Endothelial cell of umbilical vein (primary cell): Measurements from ENCODE around the gene SMARCD1. TPM values are rescaled to one million over a fixed set of nuclear protein-coding genes. Genes with fewer than 3 reads are reported as not detected.

Source experiments
- BruUV-seq: library from RNA; stranded (reverse); fragments of 400-500 nt; replicated peaks from 2 replicates; lab custom pipeline; 2021; lab: Mats Ljungman, UMichigan
- CTCF ChIA-PET: fragments of 300-600, 350-600 bp; sonication (Branson Sonifier 250); formaldehyde crosslinking; loops from one replicate; lab custom pipeline; 2021; ENCODE audit warnings: antibody characterized with exemption, inconsistent platforms; lab: Charles Lee
- POLR2A ChIA-PET: fragments of 300-600, 350-600 bp; sonication (Branson Sonifier 250); formaldehyde crosslinking; loops from one replicate; lab custom pipeline; 2021; ENCODE audit warnings: antibody characterized with exemption, inconsistent platforms; lab: Charles Lee
- DNase-seq: peaks from one replicate; pipeline ENCODE4 v3.0.0-alpha.2; 2011; ENCODE audit warnings: low read depth, low spot score
- FAIRE-seq: peaks from 2 replicates; lab custom pipeline; 2011; peaks lifted over from hg19 to GRCh38; lab: Jason Lieb, UNC
- H2AFZ ChIP-seq: 2 replicates; pipeline ENCODE4 v1.6.0; 2012; ENCODE audit warnings: low read depth, low read length, control low read depth, inconsistent platforms
- H3K27ac ChIP-seq: 2 replicates; pipeline ENCODE4 v1.5.1; 2011; ENCODE audit warnings: low read depth, mild to moderate bottlenecking, control low read depth, low read length, moderate library complexity; ENCODE audit not compliant: insufficient read depth
- H3K27me3 ChIP-seq, 2 experiments: 2 replicates each; pipeline versions ENCODE4 v1.6.0 to v1.6.1; 2011; ENCODE audit warnings: low read length in 2 of 2, mixed read lengths in 1 of 2; ENCODE audit not compliant: control insufficient read depth in 2 of 2, insufficient read depth in 2 of 2
- H3K36me3 ChIP-seq, 2 experiments: 2 replicates in 1 of 2; 3 replicates in 1 of 2; pipeline ENCODE4 v1.5.1; 2011; ENCODE audit warnings: low read length in 2 of 2, mild to moderate bottlenecking in 1 of 2, moderate library complexity in 1 of 2; ENCODE audit not compliant: control insufficient read depth in 2 of 2, insufficient read depth in 2 of 2; ENCODE audit errors: extremely low read depth in 1 of 2
- H3K4me1 ChIP-seq: 3 replicates; pipeline ENCODE4 v1.5.1; 2011; ENCODE audit warnings: mild to moderate bottlenecking, low read length; ENCODE audit not compliant: control insufficient read depth, insufficient read depth; ENCODE audit errors: extremely low read depth
- H3K4me2 ChIP-seq: 2 replicates; pipeline ENCODE4 v1.6.1; 2011; ENCODE audit warnings: low read length, control low read depth, mixed read lengths; ENCODE audit not compliant: insufficient read depth
- H3K4me3 ChIP-seq, 3 experiments: fragments of 200-600 bp in 1 of 3; sonication (generic), shearing (Covaris generic) in 1 of 3; replicated peaks in 1 of 3; 2 replicates each; pipeline ENCODE4 v1.5.1; 2011 to 2016; ENCODE audit warnings: control low read depth in 3 of 3, low read length in 3 of 3, mild to moderate bottlenecking in 2 of 3, inconsistent platforms in 1 of 3, low read depth in 1 of 3, moderate library complexity in 1 of 3; ENCODE audit not compliant: insufficient read depth in 1 of 3
- H3K79me2 ChIP-seq: 2 replicates; pipeline ENCODE4 v1.6.0; 2012; ENCODE audit warnings: low read length, inconsistent platforms; ENCODE audit not compliant: control insufficient read depth, insufficient read depth
- H3K9ac ChIP-seq: replicated peaks from 2 replicates; pipeline ENCODE3; 2011; ENCODE audit warnings: low read length, control low read depth; ENCODE audit not compliant: insufficient read depth; ENCODE audit errors: extremely low read depth
- H3K9me1 ChIP-seq: replicated peaks from 3 replicates; pipeline ENCODE4 v1.6.0; 2011; ENCODE audit warnings: mild to moderate bottlenecking, low read length; ENCODE audit not compliant: control insufficient read depth, insufficient read depth; ENCODE audit errors: extremely low read depth
- H3K9me3 ChIP-seq: replicated peaks from 2 replicates; pipeline ENCODE4 v1.5.1; 2012; ENCODE audit warnings: low read length, inconsistent platforms; ENCODE audit not compliant: control insufficient read depth, insufficient read depth
- H4K20me1 ChIP-seq: replicated peaks from 2 replicates; pipeline ENCODE3; 2011; ENCODE audit warnings: mild to moderate bottlenecking, low read length; ENCODE audit not compliant: control insufficient read depth, insufficient read depth; ENCODE audit errors: extremely low read depth
- EZH2 ChIP-seq: IDR thresholded peaks from 2 replicates; pipeline ENCODE4 v1.6.1; 2012; ENCODE audit warnings: borderline replicate concordance, low read depth, mild to moderate bottlenecking, moderate library complexity, low read length, inconsistent platforms; ENCODE audit not compliant: severe bottlenecking
- FOS ChIP-seq: IDR thresholded peaks from 2 replicates; pipeline ENCODE4 v1.6.1; 2011; ENCODE audit warnings: mild to moderate bottlenecking, low read length, moderate library complexity, borderline replicate concordance; ENCODE audit not compliant: insufficient read depth
- GATA2 ChIP-seq: IDR thresholded peaks from 2 replicates; pipeline ENCODE4 v1.7.0; 2011; ENCODE audit warnings: low read depth, mild to moderate bottlenecking, moderate library complexity, mixed read lengths, low read length; ENCODE audit not compliant: insufficient read length, insufficient read depth
- JUN ChIP-seq: IDR thresholded peaks from 2 replicates; pipeline ENCODE4 v1.6.1; 2011; ENCODE audit warnings: borderline replicate concordance, low read depth; ENCODE audit not compliant: insufficient read length, insufficient read depth
- MYC ChIP-seq: IDR thresholded peaks from one replicate; pipeline ENCODE4 v1.6.1; 2011; ENCODE audit warnings: mild to moderate bottlenecking, low read depth, low read length
- POLR2A ChIP-seq: IDR thresholded peaks from 2 replicates; pipeline ENCODE4 v1.6.1; 2012; ENCODE audit warnings: low read depth, mild to moderate bottlenecking, control low read depth, low read length
- POLR2AphosphoS5 ChIP-seq: IDR thresholded peaks from 2 replicates; pipeline ENCODE4 v1.6.1; 2012; ENCODE audit warnings: low read depth, mild to moderate bottlenecking, control low read depth, low read length, moderate library complexity; ENCODE audit not compliant: insufficient read depth
- dilution Hi-C: fragments of 300-500 bp; cut with MboI; formaldehyde crosslinking; loops from one replicate; pipeline ENCODE4 v1.15.0; 2019; ENCODE audit warnings: low sequenced_read_pairs; ENCODE audit not compliant: extremely low pct_ligation_motif_present
- intact Hi-C: fragments of 100-400 bp; cut with micrococcal nuclease; formaldehyde crosslinking; loops from one replicate; pipeline ENCODE4 v1.10.0; 2022
- polyA plus RNA-seq, 4 experiments: library from polyadenylated mRNA; depleted of rRNA in 3 of 4; stranded (reverse) in 3 of 4; unstranded in 1 of 4; fragments of >200 nt; gene quantifications; 2 replicates each; pipeline versions ENCODE4 v1.2.1 to v1.2.3, GENCODE V29; 2011 to 2012; ENCODE audit warnings: missing spikeins in 1 of 4
- total RNA-seq: library from RNA; stranded (reverse); gene quantifications from 2 replicates; pipeline ENCODE4 v1.2.3, GENCODE V29; 2021
- TF ChIP-seq, protein P1 (sequence below), 2 donors: IDR thresholded peaks; 1 replicate in 1 of 2; 2 replicates in 1 of 2; pipeline ENCODE4 v1.5.1; 2011; ENCODE audit warnings: low read length in 2 of 2, mild to moderate bottlenecking in 2 of 2, moderate library complexity in 2 of 2, control low read depth in 1 of 2, inconsistent platforms in 1 of 2, low read depth in 1 of 2; ENCODE audit not compliant: insufficient read depth in 1 of 2; ENCODE audit errors: extremely low read depth in 1 of 2
- TF ChIP-seq, protein P2 (sequence below): IDR thresholded peaks from 2 replicates; pipeline ENCODE4 v1.6.1; 2011; ENCODE audit not compliant: insufficient read depth, insufficient read length

SMARCD1 gene
- total and polyA plus RNA-seq, 2 donors (not counting 3 experiments of a cell fraction or from before 2014, with no cell fraction given) = 86.6 to 94.2 TPM

DNA sequence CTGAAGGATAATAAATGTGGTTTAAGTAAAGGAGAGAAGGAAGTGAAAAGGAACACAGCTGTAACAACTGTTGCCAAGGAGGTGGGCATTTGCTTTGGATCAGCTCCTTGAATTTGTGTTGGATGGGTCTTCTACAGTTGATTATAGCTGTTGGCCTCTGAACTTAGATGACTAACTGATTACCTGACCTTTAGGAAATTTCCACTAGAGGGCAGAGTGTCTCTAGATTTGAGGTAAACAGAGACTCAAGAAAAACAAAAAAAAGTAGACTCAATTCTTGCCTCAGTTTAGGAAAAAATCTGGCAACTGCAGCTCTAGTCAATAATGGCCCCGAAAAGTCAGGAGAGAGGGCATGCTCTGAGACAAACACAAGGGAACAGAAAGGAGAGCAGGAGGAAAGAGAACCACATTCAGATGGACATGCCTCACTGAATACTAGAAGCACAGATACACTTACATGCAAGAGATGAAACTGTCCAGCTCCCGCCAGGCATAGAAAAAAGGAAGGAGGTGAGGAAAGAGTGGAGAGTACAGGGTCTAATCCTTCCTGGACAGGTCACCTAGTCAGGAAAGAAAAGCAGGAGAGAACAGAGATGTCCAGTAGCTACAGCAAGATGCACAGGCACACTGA lies 47.5 kb downstream of the SMARCD1 start:
- no TSS peak for BruUV-seq
- Histone ChIP-seq H3K27me3 (no peaks in the 10 kb centered on the region), H4K20me1 (no peaks in the 10 kb centered on the region), H3K4me2 (no peak overlapping the region), H3K4me1 (peaks cover 4% of the 10 kb centered on the region), H3K9me1 (no peaks in the 10 kb centered on the region), H3K4me3 (no peak overlapping the region), H3K9me3 (no peaks in the 10 kb centered on the region), H3K9ac (no peak overlapping the region), H3K27ac (no peak overlapping the region), H3K36me3 (peaks cover 10 to 32% of the 10 kb centered on the region in 2 experiments), H2AFZ (no peak overlapping the region), H3K79me2 (no peaks in the 10 kb centered on the region)
- dilution Hi-C loops = no loop called here
- TF ChIP-seq, protein P1, sequence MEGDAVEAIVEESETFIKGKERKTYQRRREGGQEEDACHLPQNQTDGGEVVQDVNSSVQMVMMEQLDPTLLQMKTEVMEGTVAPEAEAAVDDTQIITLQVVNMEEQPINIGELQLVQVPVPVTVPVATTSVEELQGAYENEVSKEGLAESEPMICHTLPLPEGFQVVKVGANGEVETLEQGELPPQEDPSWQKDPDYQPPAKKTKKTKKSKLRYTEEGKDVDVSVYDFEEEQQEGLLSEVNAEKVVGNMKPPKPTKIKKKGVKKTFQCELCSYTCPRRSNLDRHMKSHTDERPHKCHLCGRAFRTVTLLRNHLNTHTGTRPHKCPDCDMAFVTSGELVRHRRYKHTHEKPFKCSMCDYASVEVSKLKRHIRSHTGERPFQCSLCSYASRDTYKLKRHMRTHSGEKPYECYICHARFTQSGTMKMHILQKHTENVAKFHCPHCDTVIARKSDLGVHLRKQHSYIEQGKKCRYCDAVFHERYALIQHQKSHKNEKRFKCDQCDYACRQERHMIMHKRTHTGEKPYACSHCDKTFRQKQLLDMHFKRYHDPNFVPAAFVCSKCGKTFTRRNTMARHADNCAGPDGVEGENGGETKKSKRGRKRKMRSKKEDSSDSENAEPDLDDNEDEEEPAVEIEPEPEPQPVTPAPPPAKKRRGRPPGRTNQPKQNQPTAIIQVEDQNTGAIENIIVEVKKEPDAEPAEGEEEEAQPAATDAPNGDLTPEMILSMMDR (IDR thresholded peaks at IDR 0.05; ENCODE audit: extremely low read depth in 1 of 2, insufficient read depth in 1 of 2, low read depth in 1 of 2, low read length in 2 of 2) = peak in 1 of 2 donors; percentile 46
- no peak for TF ChIP-seq JUN
- peak; percentile 21 for FAIRE-seq
- POLR2A ChIA-PET = interaction anchor here (0.8 kb wide), 1 partner anchor 20 kb away, joined by 3 read pairs; the partner anchor contains the start of gene COX14
- intact Hi-C loops = loop anchor here (1.0 kb wide), 3 partner anchors 43 to 182 kb away; no protein-coding TSS in a partner anchor
- no peak for DNase-seq
- CTCF ChIA-PET = interaction anchor here (0.6 to 4.3 kb wide), 11 partner anchors 15 to 186 kb away, joined by 3 to 47 read pairs (median 5); partner anchors contain the start of gene COX14

DNA sequence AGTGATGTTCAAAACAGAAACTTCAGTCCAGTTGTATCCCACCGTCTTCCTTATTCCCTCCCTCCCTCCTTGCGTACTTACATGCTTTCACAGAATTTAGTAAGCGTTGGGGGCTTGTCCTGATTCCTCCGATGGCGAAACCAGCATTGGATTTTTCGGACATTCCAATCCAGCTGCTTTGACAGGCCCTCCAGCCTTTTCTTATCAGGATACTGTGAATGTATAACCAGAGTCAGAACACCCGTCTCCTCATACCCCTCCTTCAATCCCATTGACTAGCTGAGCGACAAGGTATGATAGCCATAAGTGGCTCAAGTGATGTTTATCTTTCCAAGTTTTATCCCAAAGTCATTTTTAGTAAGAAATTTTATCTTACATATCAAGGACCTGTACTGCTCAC lies 57.9 kb downstream of the SMARCD1 start:
- ChIA-PET POLR2A (interaction anchor here (0.7 kb wide), 2 partner anchors 24 to 85 kb away, joined by 3 to 7 read pairs; partner anchors contain the start of gene CERS5), CTCF (interaction anchor here (0.7 kb wide), 1 partner anchor 30 kb away, joined by 4 read pairs; no protein-coding TSS in a partner anchor)
- Histone ChIP-seq H3K79me2 (no peaks in the 10 kb centered on the region), H3K4me1 (no peaks in the 10 kb centered on the region), H3K4me2 (no peak overlapping the region), H3K9me3 (no peaks in the 10 kb centered on the region), H3K27me3 (no peaks in the 10 kb centered on the region), H3K27ac (no peak overlapping the region), H4K20me1 (no peaks in the 10 kb centered on the region), H3K9me1 (no peaks in the 10 kb centered on the region), H3K4me3 (no peak overlapping the region), H3K36me3 (peaks cover 0 to 8% of the 10 kb centered on the region in 2 experiments), H3K9ac (no peak overlapping the region), H2AFZ (no peak overlapping the region)
- DNase-seq (no peak), FAIRE-seq (no peak)
- TF ChIP-seq FOS = no peak
- no peak for TF ChIP-seq POLR2AphosphoS5
- TF ChIP-seq EZH2 = no peak
- TF ChIP-seq JUN = no peak
- TF ChIP-seq, protein P1 (IDR thresholded peaks at IDR 0.05; ENCODE audit: extremely low read depth in 1 of 2, insufficient read depth in 1 of 2, low read depth in 1 of 2, low read length in 2 of 2) = no peak
- TF ChIP-seq, protein P2, sequence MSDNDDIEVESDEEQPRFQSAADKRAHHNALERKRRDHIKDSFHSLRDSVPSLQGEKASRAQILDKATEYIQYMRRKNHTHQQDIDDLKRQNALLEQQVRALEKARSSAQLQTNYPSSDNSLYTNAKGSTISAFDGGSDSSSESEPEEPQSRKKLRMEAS = no peak
- TF ChIP-seq POLR2A = no peak
- no peak for TF ChIP-seq GATA2
- no peak for TF ChIP-seq MYC
- BruUV-seq = no TSS peak
- intact Hi-C loops (no loop called here), dilution Hi-C loops (no loop called here)
